Heart left ventricle (tissue), 13 donors: ENCODE data around the gene FAM89B.

Source experiments
- CTCF ChIP-seq, 12 donors: fragments of 200-600 bp; sonication (generic) in 4 of 12; IDR thresholded peaks; one replicate each; pipeline versions ENCODE4 v1.5.0 to v1.8.0; 2018 to 2022; ENCODE audit warnings: antibody characterized with exemption in 12 of 12, mild to moderate bottlenecking in 5 of 12
- POLR2A ChIP-seq, 2 donors: fragments of 450-650 bp; IDR thresholded peaks; one replicate each; pipeline ENCODE4 v1.6.1; 2017; ENCODE audit warnings: antibody characterized with exemption in 2 of 2, mild to moderate bottlenecking in 2 of 2, moderate library complexity in 2 of 2
- donor health status: ischemic (EF 13 %, LVEDD 7.1; RV severe dilation, severe dysfunction).
- donor health status: DM: no; HTN: yes; CAD: no.
- donor health status: DM: no; HTN: no; CAD: no.
- donor health status: ischemic (EF 25% LVEDD 6.9; RV normal size, moderate dysfunction).
- donor health status: ischemic (EF 25% LVEDD 5.7; RV mildly dilated, moderate dysfunction).
- donor health status: ischemic (EF 35%, LVEDD 5.7; RV mildly dilated, moderate dysfunction).
- donor health status: nonischemic (EF 11% LVEDD 7.7; RV severe dilation, severe dysfunction).
- donor health status: DM: yes; HTN: yes; CAD: no.
- donor health status: PGD.
- donor health status: ischemic (EF 29% LVEDD 5.4; RV normal size, mild dysfunction).
- donor health status: nonischemic (EF 23%, LVEDD 6.1; RV moderate dilation, normal function).

- TF ChIP-seq CTCF (IDR thresholded peaks at IDR 0.05) (peak in 7 of 12 donors; percentile 21 to 39 (median 28)), POLR2A (IDR thresholded peaks at IDR 0.05) (no peak)
Observed at GRCh38 chr11:65591939-65592857, 19.9 kb downstream of the FAM89B start.
